Hair follicle dermal papilla cell (primary cell): Measurements from ENCODE around the gene LRRC31. TPM values are rescaled to one million over a fixed set of nuclear protein-coding genes. Genes with fewer than 3 reads are reported as not detected.

ENCODE experiments used
- total RNA-seq: library from RNA; depleted of rRNA; stranded (reverse); fragments of >200 nt; gene quantifications from 2 replicates; pipeline ENCODE4 v1.2.3, GENCODE V29; 2012

The LRRC31 gene
- not detected in 2 replicates for total RNA-seq

DNA sequence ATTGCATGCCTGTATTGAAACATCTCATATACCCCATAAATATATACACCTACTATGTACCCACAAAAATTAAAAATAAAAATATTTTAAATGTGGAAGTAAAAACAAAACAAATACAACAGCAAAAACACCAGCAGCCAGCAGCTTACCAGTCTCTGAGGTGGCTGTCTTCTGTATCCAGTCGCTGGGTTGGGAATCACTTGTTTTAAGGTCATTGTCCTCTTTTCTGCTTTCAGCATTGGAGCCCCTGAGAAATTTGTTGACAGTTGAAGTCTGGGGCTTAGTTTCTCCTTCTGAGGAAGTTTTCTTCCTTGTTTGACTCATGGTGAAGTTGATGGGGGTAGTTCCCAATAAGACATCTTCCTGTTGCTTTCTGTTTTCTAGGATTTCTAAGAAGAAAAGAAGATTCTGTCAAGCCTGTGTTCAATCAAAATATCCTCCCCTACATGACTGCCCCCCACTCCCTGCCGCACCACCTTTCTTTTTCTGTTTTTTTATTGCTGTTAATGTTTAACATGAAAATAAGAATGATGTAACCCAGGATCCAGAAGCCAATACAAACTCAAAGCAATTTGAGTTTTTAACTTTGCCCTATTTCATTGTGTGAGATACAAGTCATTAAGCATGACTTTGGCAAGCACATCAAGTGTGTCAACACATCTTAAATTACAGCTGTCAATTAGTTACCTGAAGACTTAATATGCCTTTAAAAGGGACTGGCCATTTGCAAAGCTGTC lies at the start of gene LRRC31:
LRRC31 (minus strand) TSS at position 452 of the 737 bp plus-strand sequence; CDS start at position 324, 128 bp downstream.

GRCh38 chr3:169911272-169911671 lies 41.5 kb upstream of the LRRC31 start, which contains the start of gene SAMD7:
Gene SAMD7 (plus strand): TSS chr3:169911572. CDS start chr3:169919499, 7,927 bp downstream.

DNA sequence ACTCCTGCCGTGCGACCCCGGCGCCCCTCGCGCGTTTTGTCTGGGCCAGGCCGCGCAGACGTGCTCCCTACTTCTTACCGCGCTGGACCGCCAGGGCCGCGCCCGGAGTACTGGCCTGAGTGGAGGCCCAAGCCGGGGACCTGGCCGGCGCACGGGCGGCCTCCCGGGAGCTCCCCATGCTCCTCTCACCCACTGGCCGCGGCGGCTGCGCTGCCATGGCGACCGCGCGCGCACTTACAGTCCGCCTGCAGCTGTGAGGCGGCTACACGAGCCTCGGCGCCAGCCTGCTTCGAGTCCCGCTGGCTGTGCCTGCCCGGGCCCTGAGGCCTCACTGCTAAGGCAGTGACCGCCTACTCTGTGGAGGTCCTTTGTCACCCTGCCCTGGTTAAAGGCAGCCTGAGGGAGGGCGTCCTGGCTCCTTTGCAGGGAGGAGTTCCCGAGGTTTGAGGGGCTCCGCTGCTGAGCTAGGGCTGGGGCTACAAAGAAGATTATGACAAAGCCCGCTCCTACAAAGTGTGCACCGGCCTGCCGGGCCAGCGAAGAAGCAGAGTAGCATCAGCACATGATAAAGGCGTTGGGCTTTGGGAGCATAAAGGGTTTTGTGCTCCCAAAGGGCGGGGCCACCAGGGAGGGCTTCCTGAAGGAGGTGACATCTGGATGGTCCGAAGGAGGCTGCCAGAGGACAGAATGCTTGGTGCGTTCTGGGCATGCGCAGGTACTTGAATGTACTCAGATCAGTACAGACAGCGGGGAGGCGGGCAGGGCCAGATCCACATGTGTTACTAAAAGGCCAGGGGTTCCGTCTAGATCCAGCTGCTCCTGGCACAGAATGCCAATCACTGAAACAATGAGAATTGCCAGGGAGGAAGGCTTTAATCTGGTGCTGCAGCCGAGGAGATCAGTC lies 57.2 kb downstream of the LRRC31 start, which contains the start of the genes LRRC34 and LRRIQ4:
LRRC34 (minus strand) TSS at position 573 of the 904 bp plus-strand sequence; CDS start at position 217, 356 bp downstream.
LRRIQ4 (plus strand) TSS at position 539 of the 904 bp plus-strand sequence. CDS start 9,052 bp downstream, outside the sequence.

Other genes with a start within 250 kb of the LRRC31 start
- gene MECOM, start 206.2 kb downstream of the LRRC31 start, total RNA-seq, result 1.8 and 3.4 TPM in 2 replicates
- 104 and 183 TPM in 2 replicates for gene TERC, start 104.9 kb downstream of the LRRC31 start, total RNA-seq
- 9.2 TPM in 2 replicates for gene ACTRT3, start 100.4 kb downstream of the LRRC31 start, total RNA-seq
- 22.3 and 25.6 TPM in 2 replicates for gene MYNN, start 96.5 kb downstream of the LRRC31 start, total RNA-seq
- gene LRRIQ4, start 57.1 kb downstream of the LRRC31 start, total RNA-seq, result 0.16 and 0.36 TPM in 2 replicates
- gene LRRC34, start 57.0 kb downstream of the LRRC31 start, total RNA-seq, result 3.4 and 3.7 TPM in 2 replicates
- not detected in 2 replicates for gene SAMD7, start 41.6 kb upstream of the LRRC31 start, total RNA-seq
- gene SEC62, start 96.9 kb upstream of the LRRC31 start, total RNA-seq, result 36.4 and 41.4 TPM in 2 replicates
- gene GPR160, start 168.1 kb upstream of the LRRC31 start, total RNA-seq, result 0.32 and 0.36 TPM in 2 replicates